Trophoblast cell (in vitro differentiated cells and primary cell): Measurements from ENCODE around the gene PXDN.

Source experiments
- DNase-seq, 2 donors: peaks; one replicate each; pipeline ENCODE4 v3.0.0-alpha.2; 2016
- H2AFZ ChIP-seq: 2 replicates; pipeline ENCODE4 v1.6.1; 2013; ENCODE audit warnings: low read length, moderate library complexity, mild to moderate bottlenecking; ENCODE audit not compliant: insufficient read depth, poor library complexity
- H2AK5ac ChIP-seq: 2 replicates; pipeline ENCODE4 v1.6.1; 2013; ENCODE audit warnings: mild to moderate bottlenecking, low read length
- H2BK120ac ChIP-seq: 2 replicates; pipeline ENCODE4 v1.6.1; 2013; ENCODE audit warnings: low read length, mild to moderate bottlenecking, moderate library complexity; ENCODE audit not compliant: insufficient read depth, poor library complexity
- H2BK12ac ChIP-seq: 2 replicates; pipeline ENCODE4 v1.6.1; 2013; ENCODE audit warnings: mild to moderate bottlenecking, low read length, moderate library complexity
- H2BK5ac ChIP-seq: 2 replicates; pipeline ENCODE4 v1.6.1; 2013; ENCODE audit warnings: low read length, low read depth, moderate library complexity, mild to moderate bottlenecking; ENCODE audit not compliant: poor library complexity
- H3K14ac ChIP-seq: 2 replicates; pipeline ENCODE4 v1.6.1; 2013; ENCODE audit warnings: mild to moderate bottlenecking, low read length
- H3K18ac ChIP-seq: 2 replicates; pipeline ENCODE4 v1.6.1; 2013; ENCODE audit warnings: mild to moderate bottlenecking, low read length
- H3K23ac ChIP-seq: 2 replicates; pipeline ENCODE4 v1.6.1; 2013; ENCODE audit warnings: low read length
- H3K27ac ChIP-seq: 2 replicates; pipeline ENCODE4 v1.5.1; 2013; ENCODE audit warnings: low read depth, mild to moderate bottlenecking, inconsistent platforms, low read length, moderate library complexity
- H3K27me3 ChIP-seq: 2 replicates; pipeline ENCODE4 v1.6.1; 2013; ENCODE audit warnings: inconsistent platforms, mild to moderate bottlenecking, low read length, moderate library complexity; ENCODE audit not compliant: insufficient read depth
- H3K36me3 ChIP-seq, 2 experiments: 1 replicate in 1 of 2; 2 replicates in 1 of 2; pipeline ENCODE4 v1.6.1; 2013; ENCODE audit warnings: low read length in 2 of 2, mild to moderate bottlenecking in 2 of 2, moderate library complexity in 1 of 2; ENCODE audit not compliant: insufficient read depth in 2 of 2, control insufficient read depth in 1 of 2
- H3K4ac ChIP-seq: 2 replicates; pipeline ENCODE4 v1.6.1; 2013; ENCODE audit warnings: low read depth, mild to moderate bottlenecking, low read length, moderate library complexity
- H3K4me1 ChIP-seq, 2 experiments: 1 replicate in 1 of 2; 2 replicates in 1 of 2; pipeline ENCODE4 v1.6.1; 2013; ENCODE audit warnings: low read length in 2 of 2, mild to moderate bottlenecking in 2 of 2, moderate library complexity in 1 of 2; ENCODE audit not compliant: insufficient read depth in 2 of 2, control insufficient read depth in 1 of 2
- H3K4me2 ChIP-seq: 2 replicates; pipeline ENCODE4 v1.6.1; 2013; ENCODE audit warnings: inconsistent platforms, mild to moderate bottlenecking, low read length, moderate library complexity
- H3K4me3 ChIP-seq: 2 replicates; pipeline ENCODE4 v1.5.1; 2013; ENCODE audit warnings: mild to moderate bottlenecking, low read depth, low read length, inconsistent platforms
- H3K79me1 ChIP-seq: one replicate; pipeline ENCODE4 v1.6.1; 2013; ENCODE audit warnings: low read length
- H3K79me2 ChIP-seq: 2 replicates; pipeline ENCODE4 v1.6.1; 2013; ENCODE audit warnings: low read length, mild to moderate bottlenecking; ENCODE audit not compliant: control insufficient read depth, insufficient read depth, poor library complexity
- H3K9ac ChIP-seq: 2 replicates; pipeline ENCODE4 v1.6.1; 2013; ENCODE audit warnings: mild to moderate bottlenecking, low read length
- H3K9me3 ChIP-seq: 2 replicates; pipeline ENCODE4 v1.6.1; 2013; ENCODE audit warnings: low read depth, mild to moderate bottlenecking, control low read depth, inconsistent platforms, low read length; ENCODE audit not compliant: insufficient read depth
- H4K12ac ChIP-seq: 2 replicates; pipeline ENCODE4 v1.6.1; 2013; ENCODE audit warnings: low read depth, mild to moderate bottlenecking, low read length, moderate library complexity
- H4K8ac ChIP-seq: 2 replicates; pipeline ENCODE4 v1.6.1; 2013; ENCODE audit warnings: low read depth, mild to moderate bottlenecking, low read length, moderate library complexity
- H4K91ac ChIP-seq: one replicate; pipeline ENCODE4 v1.6.1; 2013; ENCODE audit warnings: low read depth, mild to moderate bottlenecking, low read length, moderate library complexity
- WGBS: extraction: QIAGEN DNeasy Blood & Tissue Kit; methylation state at CpG from one replicate; pipeline ENCODE4 v1.1.7; 2013; ENCODE audit warnings: missing lambda C conversion rate; ENCODE audit not compliant: insufficient read length, insufficient coverage; ENCODE audit errors: extremely low coverage; 5-methylcytosine and 5-hydroxymethylcytosine counted together

The PXDN gene

DNA sequence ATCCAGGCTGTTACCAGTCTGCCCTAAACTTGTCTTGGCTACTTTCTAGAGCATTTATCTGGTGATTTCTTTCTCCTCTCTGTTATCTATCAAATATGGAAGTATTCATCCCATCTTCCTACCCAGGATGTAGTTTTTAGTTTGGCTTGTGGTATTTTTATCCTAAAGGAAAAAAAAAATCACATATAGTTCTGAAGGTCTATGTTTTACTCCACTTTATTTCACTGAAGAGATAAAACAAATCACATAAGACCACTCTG lies 62.2 kb downstream of the PXDN start:
- H3K27me3 ChIP-seq: no peaks in the 10 kb centered on the region
- no peak for DNase-seq
- H3K4me2 ChIP-seq: no peak overlapping the region
- H2BK120ac ChIP-seq: no peak overlapping the region
- H4K8ac ChIP-seq: no peak overlapping the region
- H3K4me1 ChIP-seq: peaks cover 15 to 18% of the 10 kb centered on the region in 2 experiments
- H4K12ac ChIP-seq: no peak overlapping the region
- peaks cover 8% of the 10 kb centered on the region for H3K79me1 ChIP-seq
- H4K91ac ChIP-seq: no peak overlapping the region
- no peak overlapping the region for H3K27ac ChIP-seq
- H3K79me2 ChIP-seq: no peaks in the 10 kb centered on the region
- no peak overlapping the region for H3K4me3 ChIP-seq
- H3K14ac ChIP-seq: no peak overlapping the region
- H2BK5ac ChIP-seq: no peak overlapping the region
- H3K36me3 ChIP-seq: peaks cover 55 to 59% of the 10 kb centered on the region in 2 experiments
- H2BK12ac ChIP-seq: no peak overlapping the region
- peaks cover 7% of the 10 kb centered on the region for H3K9me3 ChIP-seq
- H3K18ac ChIP-seq: no peak overlapping the region
- no peak overlapping the region for H3K9ac ChIP-seq
- no peak overlapping the region for H3K4ac ChIP-seq
- no peak overlapping the region for H2AK5ac ChIP-seq
- H3K23ac ChIP-seq: no peak overlapping the region
- H2AFZ ChIP-seq: no peak overlapping the region

DNA sequence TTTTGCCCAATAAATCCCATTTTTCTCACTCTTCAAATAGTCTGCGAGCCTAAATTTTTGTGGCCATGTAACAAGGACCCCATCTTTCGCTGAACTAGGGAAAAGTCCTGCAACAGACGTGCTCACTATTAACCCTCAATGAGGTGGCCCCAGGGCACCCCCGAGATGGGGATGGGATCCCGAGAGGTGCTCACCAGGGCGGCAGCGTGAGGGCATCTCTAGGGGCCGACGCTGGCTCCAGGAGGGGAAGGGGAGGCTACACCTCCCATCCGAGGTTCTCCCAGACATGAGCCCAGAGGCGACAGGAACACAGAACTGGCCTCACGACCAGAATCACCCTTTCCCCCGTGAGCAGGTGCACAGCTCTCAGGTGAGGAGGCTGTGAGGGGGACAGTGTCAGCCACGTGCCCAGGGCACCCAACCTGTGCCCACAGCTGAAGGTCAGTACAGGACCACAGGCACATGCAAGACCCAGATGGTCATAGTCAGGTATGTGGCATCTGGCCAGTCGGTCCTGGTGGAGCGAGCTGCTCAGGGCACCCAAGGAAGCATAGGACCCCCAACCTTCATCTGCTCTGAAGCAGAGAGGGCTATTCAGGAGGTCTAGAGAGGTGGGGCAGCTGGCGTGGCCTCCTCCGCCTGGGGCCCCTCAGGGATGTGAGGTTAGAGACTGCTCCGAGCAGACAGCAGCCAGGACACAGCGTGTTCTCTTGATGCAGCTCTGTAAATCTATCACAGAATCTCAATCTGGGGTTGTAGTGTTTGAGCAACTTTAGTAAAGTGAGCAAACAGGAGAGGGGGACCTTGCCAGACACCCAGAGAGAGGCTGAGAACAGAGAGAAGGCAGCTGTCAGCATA lies 62.8 kb downstream of the PXDN start:
- H2AK5ac ChIP-seq: no peak overlapping the region
- H4K12ac ChIP-seq: no peak overlapping the region
- H3K27ac ChIP-seq: no peak overlapping the region
- H3K27me3 ChIP-seq: no peaks in the 10 kb centered on the region
- H3K18ac ChIP-seq: no peak overlapping the region
- no peak overlapping the region for H2BK5ac ChIP-seq
- no peak for DNase-seq
- no peak overlapping the region for H3K4ac ChIP-seq
- peaks cover 11 to 12% of the 10 kb centered on the region in 2 experiments for H3K4me1 ChIP-seq
- H3K79me1 ChIP-seq: peaks cover 6% of the 10 kb centered on the region
- H4K91ac ChIP-seq: no peak overlapping the region
- WGBS: no CpG with 5 or more reads among the region's 20 CpGs
- H3K9ac ChIP-seq: no peak overlapping the region
- no peaks in the 10 kb centered on the region for H3K79me2 ChIP-seq
- no peak overlapping the region for H2AFZ ChIP-seq
- H4K8ac ChIP-seq: no peak overlapping the region
- no peak overlapping the region for H2BK12ac ChIP-seq
- H3K23ac ChIP-seq: no peak overlapping the region
- peaks cover 58 to 62% of the 10 kb centered on the region in 2 experiments for H3K36me3 ChIP-seq
- H3K4me3 ChIP-seq: no peak overlapping the region
- no peak overlapping the region for H2BK120ac ChIP-seq
- no peak overlapping the region for H3K4me2 ChIP-seq
- peaks cover 7% of the 10 kb centered on the region for H3K9me3 ChIP-seq
- H3K14ac ChIP-seq: no peak overlapping the region

DNA sequence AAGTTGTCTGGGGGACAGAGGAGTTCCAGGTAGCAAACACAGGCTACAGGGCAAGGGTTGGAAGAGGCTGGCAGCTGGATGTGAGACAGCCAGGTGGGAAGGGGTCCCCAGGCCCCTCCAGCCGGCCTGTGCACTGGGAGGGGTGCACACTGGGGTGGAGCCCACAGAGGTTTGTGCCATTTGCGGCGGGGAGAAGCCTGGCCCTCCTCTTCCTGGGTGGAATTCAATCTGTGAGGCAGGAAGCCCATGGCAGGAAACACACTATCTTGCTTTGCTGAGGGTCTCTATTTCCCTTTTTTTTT lies 63.3 kb downstream of the PXDN start:
- Histone ChIP-seq H3K4me2 (no peak overlapping the region), H4K12ac (no peak overlapping the region), H2BK12ac (no peak overlapping the region), H2AK5ac (no peak overlapping the region), H2BK120ac (no peak overlapping the region), H3K27ac (no peak overlapping the region), H3K79me1 (peaks cover under 1% of the 10 kb centered on the region), H3K23ac (no peak overlapping the region), H4K91ac (no peak overlapping the region), H3K27me3 (no peaks in the 10 kb centered on the region), H2BK5ac (no peak overlapping the region), H3K14ac (no peak overlapping the region), H3K79me2 (no peaks in the 10 kb centered on the region), H3K9ac (no peak overlapping the region), H3K4ac (no peak overlapping the region), H3K4me1 (peaks cover 5 to 6% of the 10 kb centered on the region in 2 experiments), H3K18ac (no peak overlapping the region), H3K9me3 (peaks cover 7% of the 10 kb centered on the region), H3K4me3 (no peak overlapping the region), H3K36me3 (peaks cover 63 to 67% of the 10 kb centered on the region in 2 experiments), H2AFZ (no peak overlapping the region), H4K8ac (no peak overlapping the region)
- DNase-seq: no peak
- no CpG with 5 or more reads among the region's 3 CpGs for WGBS

DNA sequence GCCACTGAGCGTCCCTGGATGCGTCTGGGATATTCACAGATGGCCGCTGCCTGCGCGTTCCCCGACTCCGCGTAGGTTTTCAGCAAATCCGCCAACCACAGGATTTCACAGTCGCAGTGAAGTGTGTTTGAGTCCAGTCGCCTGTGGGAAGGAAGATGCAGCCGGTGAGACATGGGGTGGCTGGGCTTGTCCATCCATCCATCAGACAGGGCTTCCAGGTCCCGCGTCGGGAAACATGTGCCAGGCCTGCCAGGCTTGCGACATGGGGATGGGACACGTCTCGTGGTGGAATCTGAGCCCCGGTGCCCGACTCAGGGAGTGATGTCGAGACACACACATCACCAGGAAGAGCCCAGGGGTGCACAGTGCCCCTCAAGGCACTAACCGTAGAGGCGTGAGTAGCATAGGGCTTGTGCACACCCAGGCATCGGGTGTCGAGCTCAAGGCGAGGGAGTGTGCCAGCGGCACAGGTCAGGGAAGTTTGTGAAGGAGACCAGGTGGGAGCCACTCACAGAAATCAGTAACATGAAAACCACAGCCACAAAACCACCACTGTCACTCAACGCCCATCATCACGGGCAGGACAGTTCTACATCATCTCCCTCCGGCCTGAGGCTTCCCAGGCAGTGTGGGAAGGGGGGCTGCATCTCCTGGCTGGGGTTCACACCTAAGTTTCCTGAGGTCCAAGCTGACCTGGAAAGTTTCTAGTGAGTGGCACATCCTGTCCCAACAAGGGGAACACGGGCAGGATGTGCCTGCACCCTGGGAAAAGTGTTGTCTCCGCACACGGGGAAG lies 63.9 kb downstream of the PXDN start:
- Histone ChIP-seq H2AFZ (no peak overlapping the region), H3K4me1 (peaks cover 2% of the 10 kb centered on the region in 2 experiments), H2BK12ac (no peak overlapping the region), H3K4me2 (no peak overlapping the region), H3K4me3 (peak overlapping the region; percentile 30), H2BK5ac (no peak overlapping the region), H4K12ac (no peak overlapping the region), H2BK120ac (no peak overlapping the region), H3K4ac (no peak overlapping the region), H3K9ac (no peak overlapping the region), H3K18ac (no peak overlapping the region), H3K9me3 (peaks cover 7% of the 10 kb centered on the region), H3K27ac (no peak overlapping the region), H3K27me3 (no peaks in the 10 kb centered on the region), H3K79me2 (no peaks in the 10 kb centered on the region), H4K91ac (no peak overlapping the region), H3K14ac (no peak overlapping the region), H3K36me3 (peaks cover 66 to 70% of the 10 kb centered on the region in 2 experiments), H3K79me1 (no peaks in the 10 kb centered on the region), H4K8ac (no peak overlapping the region), H2AK5ac (no peak overlapping the region), H3K23ac (no peak overlapping the region)
- WGBS: no CpG with 5 or more reads among the region's 33 CpGs
- no peak for DNase-seq
